Stimulated activated CD8-positive, alpha-beta memory T cell treated with anti-CD3 and anti-CD28 coated beads, Interleukin-7, amount 100 ng/mL, for 1 hour (primary cell): Measurements from ENCODE around the gene HFE.
A peak's percentile ranks its signal among the peaks of the same experiment; 100 is the strongest.
"Not testable (repeated sequence)": the region's sequence is repeated elsewhere in the genome, so short reads cannot be mapped to it uniquely, and the experiment has no call there.

Experiments used
- DNase-seq, 2 donors: peaks; one replicate each; pipeline ENCODE4 v3.0.0-alpha.2; 2020; ENCODE audit warnings: low read depth in 2 of 2

HFE gene

DNA sequence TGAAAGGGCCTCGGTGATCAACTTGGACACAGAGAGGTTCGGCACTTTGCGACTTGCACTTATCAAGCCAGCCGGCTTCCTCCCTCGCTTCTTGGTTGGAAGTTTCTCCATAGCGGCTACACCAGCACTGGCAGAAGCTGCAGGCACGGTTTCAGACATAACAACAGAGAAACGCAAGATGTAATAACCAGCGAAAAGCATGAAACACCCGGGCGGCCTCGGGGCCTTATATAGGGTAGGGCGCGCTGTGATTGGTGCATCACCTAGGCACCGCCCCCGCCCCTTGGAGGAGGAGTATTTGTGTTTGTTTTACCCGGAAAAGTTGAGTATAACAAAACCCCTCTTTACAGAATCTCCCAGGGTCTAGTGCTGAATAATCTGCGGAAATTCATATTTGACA, 20.7 kb downstream of the HFE start:
- no peak for DNase-seq

DNA sequence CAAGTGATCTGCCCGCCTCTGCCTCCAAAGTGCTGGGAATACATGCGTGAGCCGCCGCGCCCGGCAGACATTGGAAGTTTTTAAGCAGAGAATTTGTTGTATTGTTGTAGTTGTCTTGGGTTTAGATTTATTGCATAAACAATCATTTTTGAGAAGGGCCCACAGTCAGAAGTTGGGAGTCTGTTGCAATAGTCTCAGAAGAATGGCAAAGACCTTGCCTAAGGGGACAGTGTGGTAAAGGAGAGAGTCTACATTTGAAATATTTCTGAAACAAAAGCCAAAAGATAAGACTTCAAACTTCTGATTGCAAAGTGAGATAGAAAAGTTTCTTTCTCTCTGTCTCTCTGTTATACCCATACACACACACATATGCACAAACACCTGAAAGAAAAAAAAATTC, 22.5 kb downstream of the HFE start:
- DNase-seq, result no peak

GRCh38 chr6:26113570-26113969, 26.3 kb downstream of the HFE start:
- no peak for DNase-seq

GRCh38 chr6:26115226-26115625, 28.0 kb downstream of the HFE start:
- DNase-seq, result no peak

DNA sequence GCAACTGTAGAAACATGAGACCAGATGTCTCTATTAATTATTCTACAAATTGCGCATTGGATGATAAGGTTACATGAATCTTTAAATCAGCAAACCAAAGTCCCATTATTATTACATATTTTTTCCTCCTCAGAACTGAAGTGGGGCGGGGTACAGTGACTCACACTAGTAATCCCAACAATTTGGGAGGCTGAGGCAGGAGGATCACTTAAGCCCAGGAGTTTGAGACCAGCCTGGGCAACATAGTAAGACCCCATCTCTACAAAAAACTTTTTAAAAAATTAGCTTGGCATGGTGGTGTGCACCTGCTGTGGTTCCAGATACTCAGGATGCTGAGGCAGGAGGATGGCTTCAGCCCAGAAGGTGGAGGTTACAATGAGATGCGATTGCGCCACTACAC, 29.0 kb downstream of the HFE start:
- DNase-seq, result no peak

DNA sequence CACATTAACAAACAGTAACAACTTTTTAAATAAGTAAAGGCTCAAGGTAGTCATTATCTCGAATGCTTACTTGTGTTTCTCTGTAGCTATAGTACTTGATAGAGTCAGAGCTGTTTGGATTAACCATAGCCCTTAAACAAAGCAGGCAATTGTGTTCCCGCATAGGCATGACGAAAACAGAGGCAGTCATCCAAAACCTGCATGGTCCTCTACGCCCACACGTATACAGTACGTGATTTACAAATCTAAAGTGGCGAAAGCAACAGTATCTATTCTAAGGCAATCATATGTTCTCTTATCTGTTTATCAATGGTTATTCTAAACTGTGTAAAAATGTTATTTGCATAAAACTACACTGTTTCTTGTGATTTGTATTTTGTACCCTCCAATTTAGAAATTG, 31.8 kb downstream of the HFE start:
- DNase-seq, result no peak

DNA sequence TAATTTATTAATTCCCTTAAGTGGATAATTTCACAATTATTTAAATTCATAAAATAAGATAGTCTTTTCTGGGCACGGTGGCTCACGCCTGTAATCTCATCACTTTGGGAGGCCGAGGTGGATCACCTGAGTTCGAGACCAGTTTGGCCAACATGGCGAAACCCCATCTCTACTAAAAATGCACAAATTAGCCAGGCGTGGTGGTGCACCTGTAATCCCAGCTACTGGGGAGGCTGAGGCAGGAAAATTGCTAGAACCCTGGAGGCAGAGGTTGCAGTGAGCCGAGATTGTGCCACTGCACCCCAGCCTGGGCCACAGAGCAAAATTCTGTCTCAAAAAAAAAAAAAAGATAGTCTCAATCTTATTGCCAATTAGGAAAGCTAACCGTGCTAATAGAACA, 32.9 kb downstream of the HFE start:
- DNase-seq, result not testable (repeated sequence)

DNA sequence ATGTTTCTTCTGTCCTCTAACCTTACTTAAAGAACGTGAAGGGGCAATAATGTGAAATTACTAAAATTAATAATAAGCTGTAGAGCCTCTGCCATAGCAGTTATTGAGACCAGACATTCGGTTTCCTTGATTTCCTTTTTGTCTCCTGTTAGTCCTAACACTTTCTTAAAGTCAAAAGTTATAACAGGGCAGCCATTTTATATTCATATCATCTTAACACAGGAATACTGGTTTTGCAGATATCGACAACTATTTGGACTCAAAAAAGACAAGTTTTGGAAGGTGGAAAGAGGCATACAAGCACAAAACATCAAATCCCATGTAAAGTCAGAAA, 33.5 kb downstream of the HFE start:
- DNase-seq, result no peak

DNA sequence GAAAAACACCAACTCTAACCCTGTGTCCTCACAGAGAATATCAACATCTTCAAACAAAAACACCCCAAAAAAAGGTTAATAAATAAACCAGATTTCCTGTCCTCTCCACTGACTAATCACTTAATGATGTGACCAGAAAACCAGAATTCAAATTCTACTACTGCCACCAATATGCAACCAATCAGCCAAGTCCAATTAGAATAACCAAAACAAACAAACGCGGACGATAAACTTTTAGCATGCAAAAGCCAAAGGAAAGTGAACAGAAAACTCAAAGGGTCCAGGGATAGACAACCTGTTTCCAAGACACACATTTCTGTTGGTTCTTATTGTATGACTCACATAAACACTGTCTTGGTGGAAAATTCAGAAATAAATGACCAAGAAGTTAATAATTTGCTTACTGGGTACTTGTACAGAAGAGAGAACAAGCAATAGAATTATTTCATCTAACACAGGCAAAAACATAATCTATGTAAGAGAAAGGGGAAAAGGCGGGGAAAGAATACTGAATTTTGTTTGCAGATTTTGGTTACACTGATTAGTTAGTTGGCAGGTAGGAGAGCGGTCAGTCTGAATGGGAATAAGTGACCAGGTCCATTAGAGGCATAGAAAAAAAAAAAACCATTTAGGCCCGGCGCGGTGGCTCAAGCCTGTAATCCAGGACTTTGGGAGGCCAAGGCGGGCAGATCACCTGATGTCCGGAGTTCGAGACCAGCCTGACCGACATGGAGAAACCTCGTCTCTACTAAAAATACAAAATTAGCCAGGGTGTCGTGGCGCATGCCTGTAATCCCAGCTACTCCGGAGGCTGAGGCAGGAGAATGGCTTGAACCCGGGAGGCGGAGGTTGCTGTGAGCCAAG, 34.1 kb downstream of the HFE start:
- no peak for DNase-seq

- DNase-seq, result no peak
Measured at GRCh38 chr6:26122005-26122388, 34.8 kb downstream of the HFE start.

DNA sequence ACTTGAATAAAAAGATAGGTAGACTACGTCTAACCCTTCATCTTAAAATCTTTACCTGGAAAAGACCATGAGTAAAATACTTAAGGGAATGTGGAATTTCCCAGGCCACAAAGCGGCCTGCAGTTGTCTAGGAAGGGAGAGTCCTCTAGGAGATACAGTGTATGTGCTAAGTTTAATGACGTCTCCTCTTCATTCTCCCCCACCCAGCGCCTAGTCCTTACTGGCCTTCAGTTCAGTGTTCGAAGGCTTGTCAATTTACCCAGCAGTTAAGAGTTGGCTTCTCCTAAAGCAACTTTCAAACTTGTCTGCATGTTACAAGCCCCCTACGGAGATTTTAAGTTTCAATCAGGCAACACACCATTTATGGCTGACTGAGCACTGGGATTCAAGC, 35.2 kb downstream of the HFE start:
- no peak for DNase-seq

DNA sequence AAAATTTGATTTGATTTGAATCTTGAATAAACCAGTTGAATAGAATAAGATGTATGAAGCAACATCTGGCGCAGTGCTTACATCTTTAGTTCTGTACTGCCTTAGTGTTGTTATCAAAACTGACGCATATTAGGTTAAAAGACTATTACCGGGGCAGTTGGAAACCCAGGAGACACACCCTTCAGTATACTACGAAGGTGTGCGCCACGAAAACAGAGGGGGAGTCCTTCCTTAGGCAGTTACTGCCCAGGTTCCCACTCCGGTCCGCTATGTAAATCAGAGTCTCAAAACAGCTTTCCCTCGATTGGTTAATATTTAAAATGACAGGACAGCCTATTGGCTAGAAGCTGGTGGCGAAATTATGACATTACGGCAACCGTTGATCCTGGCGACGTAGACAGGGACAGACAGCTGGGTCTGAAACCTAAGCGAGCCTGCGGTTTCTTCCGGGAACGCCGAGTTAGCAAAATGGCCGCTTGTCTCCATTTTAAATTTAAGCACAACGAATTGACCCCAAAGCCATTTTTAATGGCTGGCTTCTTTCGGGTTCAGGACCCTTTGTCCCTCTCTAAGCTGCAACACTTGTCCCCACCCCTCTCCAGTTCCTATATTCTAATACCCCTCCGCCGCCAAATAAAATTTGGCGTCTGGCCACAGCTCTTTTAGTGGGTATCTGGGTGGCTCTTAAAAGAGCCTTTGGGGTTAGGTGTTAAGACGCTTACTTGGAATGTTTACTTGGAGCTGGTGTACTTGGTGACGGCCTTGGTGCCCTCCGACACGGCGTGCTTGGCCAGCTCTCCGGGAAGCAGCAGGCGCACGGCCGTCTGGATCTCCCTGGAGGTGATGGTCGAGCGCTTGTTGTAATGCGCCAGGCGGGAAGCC, 35.8 kb downstream of the HFE start:
- DNase-seq, result peak; percentile 72 to 78

- peak; percentile 49 to 55 for DNase-seq
Measured at GRCh38 chr6:26123675-26123946, 36.4 kb downstream of the HFE start.

DNA sequence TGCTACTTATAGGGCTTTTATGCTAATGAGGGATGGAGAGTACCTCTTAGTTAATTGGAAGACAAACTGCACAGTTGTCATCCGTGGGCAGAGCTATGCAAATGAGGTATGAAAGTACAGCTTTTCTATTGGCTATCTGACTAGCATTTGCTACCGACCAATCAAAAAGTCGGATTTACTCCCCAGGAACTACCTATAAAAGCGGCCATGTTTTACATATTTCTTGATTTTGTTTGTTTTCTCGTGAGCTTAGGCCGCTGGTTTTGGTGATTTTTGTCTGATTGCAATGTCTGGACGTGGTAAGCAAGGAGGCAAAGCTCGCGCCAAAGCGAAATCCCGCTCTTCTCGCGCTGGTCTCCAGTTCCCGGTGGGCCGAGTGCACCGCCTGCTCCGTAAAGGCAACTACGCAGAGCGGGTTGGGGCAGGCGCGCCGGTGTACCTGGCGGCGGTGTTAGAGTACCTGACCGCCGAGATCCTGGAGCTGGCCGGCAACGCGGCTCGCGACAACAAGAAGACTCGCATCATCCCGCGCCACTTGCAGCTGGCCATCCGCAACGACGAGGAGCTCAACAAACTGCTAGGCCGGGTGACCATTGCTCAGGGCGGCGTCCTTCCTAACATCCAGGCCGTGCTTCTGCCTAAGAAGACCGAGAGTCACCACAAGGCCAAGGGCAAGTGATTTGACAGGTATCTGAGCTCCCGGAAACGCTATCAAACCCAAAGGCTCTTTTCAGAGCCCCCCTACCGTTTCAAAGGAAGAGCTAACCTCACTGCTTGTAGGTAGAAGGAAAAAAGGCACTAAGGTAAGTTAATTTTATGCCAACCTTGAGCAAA, 36.9 kb downstream of the HFE start:
- DNase-seq, result peak in 1 of 2 donors; percentile 38

GRCh38 chr6:26124781-26125685, 37.8 kb downstream of the HFE start:
- DNase-seq, result no peak

DNA sequence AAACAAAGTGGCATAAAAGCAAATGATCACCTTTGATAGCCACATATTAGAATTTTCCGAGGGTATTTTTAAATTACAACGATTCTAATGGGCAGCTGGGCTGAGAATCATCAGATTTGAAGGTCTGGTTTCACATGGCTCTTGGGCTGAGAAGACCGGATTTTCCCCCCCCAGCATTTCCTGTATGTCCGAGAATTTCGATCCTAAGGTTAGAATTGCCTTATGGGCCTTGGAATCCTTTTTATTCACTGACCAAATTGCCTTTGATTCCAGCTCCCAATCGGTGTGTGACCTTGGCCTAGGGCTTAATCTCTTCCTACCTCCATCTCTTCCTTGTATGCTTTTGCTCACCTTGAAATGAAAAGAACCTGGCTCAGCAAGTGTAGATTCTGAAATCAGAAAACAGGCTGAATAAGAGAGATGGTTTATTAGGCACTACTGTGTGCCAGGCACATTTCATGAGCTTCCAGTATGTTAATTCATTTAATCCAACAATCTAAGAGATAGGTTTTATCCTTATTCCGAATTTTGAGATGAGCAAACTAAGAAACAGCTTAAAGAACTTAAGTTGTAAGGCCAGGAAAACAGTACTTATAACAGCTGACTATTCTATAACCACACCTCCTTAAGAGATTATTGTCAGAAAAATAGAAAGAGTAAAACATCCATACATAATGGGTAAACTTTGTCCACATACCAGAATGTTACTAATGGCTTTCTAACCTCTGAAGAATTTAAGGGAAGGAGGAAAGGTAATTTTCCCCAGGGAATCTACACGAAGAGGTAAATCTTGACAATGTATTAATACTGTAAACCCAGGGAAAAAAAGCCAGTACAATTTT, 39.4 kb downstream of the HFE start:
- no peak for DNase-seq

DNA sequence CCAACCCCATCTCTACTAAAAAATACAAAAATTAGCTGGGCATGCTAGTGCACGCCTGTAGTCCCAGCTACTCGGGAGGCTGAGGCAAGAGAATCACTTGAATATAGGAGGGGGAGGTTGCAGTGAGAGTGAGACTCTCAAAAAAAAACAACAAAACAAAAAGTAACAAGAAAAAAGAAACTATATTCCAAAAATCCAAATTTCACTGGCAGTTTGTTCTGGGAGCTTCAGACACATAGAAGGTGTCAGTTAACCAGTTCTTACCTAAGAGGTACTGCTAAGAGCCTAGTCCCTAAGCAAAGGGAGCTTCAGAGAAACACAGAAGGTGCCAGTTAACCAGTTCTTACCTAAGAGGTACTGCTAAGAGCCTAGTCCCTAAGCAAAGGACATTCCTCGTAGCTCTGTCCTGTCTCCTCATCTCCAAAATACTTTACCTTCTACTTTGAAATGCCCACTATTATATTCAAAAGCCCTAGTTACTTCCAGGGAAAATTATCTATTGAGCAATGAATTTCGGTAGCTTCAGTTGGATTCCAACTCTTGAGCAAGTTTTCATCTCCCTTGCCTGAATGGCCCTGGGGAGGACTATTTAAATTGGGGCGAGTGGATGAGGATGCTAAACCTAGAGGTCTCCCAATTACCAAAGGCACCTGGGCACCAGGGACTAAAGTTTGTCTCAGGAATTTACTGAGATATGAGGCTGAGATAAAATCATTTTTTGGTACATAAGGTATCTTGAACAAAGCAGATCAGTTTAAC, 41.0 kb downstream of the HFE start:
- no peak for DNase-seq

DNA sequence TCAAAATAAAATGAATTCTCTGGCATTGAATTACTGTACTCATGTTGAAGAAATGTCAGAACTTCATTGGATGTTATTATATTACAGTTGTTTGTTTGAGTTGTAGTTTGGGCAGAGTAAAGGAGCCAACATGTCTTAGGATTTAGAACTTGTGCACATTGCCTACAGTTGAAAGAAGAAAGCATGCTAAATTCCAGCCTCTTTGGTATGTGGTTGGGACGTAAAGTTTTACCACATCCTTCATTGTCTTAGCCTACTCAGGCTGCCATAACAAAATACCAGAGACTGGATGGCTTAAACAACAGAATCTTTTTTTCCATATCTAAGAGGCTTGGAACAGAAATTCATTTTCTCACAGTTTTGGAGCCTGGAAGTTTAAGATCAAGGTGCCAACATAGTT, 42.4 kb downstream of the HFE start:
- no peak for DNase-seq

DNA sequence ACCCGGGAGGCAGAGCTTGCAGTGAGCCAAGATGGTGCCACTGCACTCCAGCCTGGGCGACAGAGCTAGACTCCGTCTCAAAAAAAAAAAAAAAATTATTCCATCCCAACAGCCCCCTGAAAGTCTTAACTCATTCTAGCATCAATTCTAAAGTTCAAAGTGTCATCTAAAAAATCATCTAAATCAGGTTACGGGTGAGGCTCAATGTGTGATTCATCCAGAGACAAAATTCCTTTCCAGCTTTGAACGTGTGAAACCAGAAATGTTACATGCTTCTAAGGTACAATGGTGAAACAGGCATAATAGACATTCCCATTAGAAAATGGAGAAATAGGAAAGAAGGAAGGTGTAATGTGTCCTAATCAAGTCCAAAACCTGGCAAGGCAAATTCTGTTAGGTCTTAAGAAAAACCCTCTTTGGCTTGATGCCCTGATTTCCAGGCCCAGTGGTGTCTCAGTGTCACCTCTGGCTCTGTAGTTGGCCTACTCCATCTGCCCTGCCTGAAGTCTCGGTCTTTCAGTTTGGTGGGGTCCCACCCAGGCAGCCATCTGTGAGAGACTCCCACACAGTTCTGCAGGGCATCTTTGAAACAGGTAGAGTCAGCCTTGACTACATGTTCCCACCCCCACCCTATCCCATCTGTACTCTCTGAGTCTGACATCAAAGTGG, 43.5 kb downstream of the HFE start:
- DNase-seq, result no peak
